DMS 273 (cell line): ENCODE results near the gene BMP4.
"Not testable (repeated sequence)": the region's sequence is repeated elsewhere in the genome, so short reads cannot be mapped to it uniquely, and the experiment has no call there.

Source experiments
- DNase-seq: peaks from one replicate; lab custom pipeline; 2025; ENCODE audit not compliant: unreplicated experiment; lab: John Stamatoyannopoulos, UW

Gene BMP4

DNA sequence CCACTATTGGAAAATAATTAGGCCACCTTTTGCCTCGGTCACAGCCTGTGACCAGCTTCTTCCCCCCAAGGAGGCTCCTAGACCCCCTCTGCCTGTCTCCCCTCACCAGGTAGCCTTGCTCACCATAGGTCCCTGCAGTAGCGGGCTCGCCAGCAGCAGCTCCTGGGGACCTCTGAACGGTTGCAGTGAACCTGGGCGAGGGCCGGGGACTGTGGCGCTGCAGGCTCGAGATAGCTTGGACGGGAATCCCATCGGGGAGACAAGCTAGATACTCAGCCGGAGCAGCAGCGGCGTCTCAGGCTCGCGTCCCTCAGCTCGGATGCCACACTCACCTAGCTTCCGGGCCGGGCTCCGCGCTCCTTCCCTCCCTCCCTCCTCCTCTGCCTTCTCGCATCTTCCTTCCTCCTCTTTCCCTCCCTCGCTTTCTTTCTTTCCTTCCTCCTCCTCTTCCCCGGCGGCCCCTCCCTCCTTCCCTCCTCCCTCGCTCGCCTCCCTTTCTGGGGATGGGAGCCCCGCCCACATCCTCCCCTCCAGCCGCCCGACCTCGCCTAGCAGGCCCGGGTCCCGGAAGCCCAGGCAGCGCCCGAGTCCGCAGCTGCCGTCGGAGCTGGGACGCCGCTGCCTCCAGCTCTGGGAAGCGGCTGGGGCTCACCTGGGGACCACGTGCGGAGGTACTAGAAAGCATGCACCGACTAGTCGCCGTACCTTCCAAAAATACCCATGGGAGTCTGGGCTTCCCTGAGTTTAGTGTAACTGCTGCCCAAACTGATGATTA lies at the start of gene BMP4:
TSS of gene BMP4 (minus strand) at position 399 of the 775 bp plus-strand sequence. CDS start 4,603 bp downstream, outside the sequence.
- peak; percentile 70 for DNase-seq

DNA sequence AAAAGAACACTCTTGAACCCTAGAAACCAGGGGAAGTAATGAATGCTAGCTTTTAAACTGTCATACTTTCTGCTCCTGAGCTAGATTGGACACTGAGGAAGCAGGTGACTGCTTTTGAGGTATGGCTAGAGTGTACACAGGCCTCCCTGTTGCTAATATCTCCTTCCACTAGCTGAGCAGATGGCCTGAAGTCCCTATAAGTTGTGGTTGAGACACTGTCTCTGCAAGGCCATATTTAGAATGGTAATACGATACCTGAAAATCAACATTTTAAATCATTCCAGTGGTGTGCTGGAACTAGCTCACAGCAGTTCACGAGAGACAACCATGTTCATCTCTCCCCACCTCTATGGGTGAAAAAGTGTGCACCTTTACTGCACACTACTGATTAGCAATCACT lies 46.4 kb upstream of the BMP4 start:
- peak; percentile 87 for DNase-seq

DNA sequence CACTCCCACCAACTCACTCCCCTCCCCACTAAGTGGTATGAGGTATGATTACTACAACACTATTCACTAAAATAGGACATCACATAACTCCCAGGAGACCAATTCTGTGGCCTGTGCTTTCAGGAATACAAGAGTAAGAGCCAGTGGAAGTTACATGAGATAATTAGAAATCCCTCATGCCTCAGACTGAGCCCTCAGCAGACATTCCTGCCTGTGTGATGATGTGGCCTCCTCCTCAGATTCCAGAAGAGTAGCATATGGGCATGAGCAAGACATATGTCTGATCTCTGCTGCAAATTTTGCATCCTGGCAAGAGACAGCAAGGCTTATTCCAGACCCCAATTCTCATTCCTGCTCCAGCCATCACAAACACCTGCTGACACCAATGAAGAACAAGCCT lies 46.0 kb upstream of the BMP4 start:
- DNase-seq = peak; percentile 85

DNA sequence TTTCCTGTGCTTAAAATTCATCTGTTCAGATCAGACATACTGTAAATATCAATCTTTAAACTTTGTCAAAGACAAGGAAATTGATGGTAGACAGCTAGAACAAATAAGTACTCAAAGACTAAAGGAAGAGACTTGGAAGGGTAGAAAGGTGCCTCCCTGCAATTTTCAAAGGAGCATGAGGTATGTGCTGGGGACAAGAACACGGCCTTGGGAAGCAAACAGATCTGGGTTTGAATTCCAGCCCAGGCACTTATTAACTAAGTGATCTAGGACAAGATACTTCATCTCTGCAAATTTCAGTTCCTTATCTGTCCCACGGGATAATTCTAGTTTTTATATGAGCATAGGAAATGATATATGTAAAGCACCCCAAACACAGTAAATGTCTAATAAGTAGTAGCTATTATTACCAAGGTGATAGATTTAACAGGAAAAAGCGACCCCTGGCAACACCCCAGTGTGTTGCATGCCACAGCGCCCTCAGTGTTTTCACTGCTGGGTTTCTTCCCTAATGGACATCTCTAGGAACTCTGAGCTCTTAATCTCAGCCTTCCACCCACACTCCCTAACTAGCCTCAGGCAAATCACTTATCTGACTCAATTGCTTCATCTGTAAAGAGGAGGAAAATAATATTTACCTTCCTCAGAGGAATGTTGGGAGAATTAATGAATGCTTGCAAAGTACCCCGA lies 44.7 kb upstream of the BMP4 start:
- DNase-seq = peak; percentile 7

DNA sequence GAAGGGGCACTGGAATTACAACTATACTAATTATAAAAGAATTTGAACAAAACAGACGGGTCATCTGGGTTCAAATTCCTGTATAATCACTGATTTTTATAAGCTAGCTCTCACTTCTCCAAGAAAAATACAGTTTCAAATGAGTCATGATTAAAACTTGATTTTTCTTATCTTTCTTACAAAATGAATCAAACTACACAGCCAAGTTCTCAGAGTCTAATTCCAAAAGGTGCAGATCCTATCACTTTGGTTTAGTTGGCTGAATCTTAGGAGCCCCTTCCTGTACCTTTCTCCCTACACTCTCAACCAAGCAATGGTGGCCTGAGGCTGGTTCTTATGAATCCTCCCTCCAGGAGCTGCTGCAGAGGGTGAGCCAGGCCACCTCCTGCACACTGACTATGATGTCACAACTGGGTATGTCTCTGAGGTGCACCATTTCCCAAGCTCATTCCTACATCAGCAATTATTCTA lies 43.8 kb upstream of the BMP4 start:
- DNase-seq = no peak

DNA sequence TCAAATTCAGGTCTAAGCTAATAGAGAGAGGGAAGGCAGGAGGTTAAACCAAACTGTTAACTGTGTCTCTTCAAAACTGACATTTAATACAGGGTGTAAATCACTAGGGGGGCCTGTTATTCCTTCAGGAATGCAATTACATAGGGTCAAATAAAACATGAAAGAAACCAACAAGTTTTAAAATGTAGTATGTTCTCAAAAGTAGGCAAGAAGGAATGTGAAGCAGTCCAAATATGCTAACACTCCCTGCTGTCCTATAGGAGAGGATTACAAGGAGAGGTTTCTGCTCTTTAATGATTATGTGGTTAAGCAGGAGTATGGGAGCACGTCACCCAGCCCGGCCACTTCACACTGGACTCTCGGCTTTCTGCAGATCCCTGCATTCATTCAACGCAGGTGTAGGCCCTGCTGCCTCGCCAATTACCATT lies 42.5 kb upstream of the BMP4 start:
- no peak for DNase-seq

DNA sequence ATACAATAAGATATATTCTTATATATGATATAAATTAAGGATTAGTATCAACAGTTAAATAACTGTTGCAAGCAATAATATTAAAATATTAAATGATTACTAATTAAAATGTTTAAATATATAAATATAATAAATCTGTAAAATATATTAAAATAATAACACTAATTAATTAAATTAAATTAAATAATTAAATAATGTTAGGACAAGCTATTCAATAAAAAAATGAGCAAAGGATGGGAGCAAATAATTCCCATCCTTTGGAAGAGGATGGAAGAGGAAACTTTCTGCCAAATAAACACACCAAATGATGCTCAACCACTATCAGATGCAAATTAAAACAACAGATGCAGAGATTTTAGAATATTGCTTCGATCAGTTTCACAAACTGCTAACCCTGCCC lies 39.4 kb upstream of the BMP4 start:
- no peak for DNase-seq

DNA sequence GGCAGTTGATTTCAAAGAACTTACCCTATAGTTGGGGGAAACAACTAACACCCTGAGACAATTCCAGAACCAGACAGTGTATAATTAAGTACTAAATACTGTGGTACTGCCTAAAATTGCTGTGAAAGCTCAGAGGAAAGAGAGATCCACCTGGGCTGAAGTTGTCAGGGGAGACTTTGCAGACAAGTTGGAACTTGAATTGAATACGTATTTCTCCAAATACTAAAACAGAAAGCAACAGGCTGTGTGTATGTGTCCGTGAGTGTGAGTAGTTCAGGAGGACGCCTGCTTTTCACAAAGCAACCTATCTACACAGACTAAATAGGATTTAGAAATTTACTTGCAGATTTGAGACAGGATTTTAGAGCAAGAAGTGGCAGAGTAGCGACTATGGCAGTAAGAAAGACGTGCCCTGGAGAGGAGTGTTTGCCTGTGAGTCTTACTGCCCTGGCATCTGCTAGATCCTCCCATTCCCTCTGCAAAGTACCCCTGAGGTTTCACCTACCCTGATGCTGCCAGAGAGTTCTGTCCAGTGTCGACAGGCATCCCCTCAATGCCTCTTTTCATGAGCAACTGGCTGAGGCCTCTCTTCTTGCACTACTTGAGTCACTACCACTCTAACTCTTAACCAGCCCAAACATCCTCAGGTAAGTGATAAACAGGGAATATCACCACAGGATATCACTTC lies 37.4 kb upstream of the BMP4 start:
- DNase-seq = no peak

DNA sequence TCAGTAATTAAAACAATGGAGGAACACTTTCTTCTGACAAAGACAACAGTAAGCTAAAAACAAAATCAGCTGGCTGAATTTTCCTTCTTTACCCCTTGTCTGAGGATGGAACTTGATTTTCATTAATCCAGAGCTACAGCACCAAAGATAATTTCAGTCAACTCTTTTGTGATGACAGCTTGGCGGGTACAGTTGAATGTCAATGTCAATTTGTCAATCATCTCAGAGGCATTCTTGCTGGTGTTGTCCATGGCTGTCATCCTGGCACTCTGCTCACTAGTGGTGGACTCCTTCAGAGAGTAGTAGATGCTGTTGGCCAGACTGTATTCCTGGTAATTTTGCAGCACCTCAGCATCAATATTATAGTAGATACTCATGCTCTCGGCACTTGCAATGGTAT lies 34.4 kb upstream of the BMP4 start:
- DNase-seq = no peak

DNA sequence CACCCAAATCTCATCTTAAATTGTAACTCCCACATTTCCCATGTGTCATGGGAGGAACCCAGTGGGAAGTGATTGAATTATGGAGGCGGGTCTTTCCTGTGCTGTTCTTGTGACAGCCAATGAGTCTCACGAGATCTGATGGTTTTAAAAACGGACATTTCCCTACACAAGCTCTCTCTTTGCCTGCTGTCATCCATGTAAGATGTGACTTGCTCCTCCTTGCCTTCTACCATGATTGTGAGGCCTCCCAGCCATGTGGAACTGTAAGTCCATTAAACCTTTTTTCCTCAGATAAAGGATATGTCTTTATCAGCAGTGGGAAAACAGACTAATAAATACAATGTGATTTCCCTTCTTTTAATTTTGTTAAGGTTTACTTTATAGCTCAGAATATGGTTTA lies 30.1 kb upstream of the BMP4 start:
- DNase-seq = not testable (repeated sequence)

DNA sequence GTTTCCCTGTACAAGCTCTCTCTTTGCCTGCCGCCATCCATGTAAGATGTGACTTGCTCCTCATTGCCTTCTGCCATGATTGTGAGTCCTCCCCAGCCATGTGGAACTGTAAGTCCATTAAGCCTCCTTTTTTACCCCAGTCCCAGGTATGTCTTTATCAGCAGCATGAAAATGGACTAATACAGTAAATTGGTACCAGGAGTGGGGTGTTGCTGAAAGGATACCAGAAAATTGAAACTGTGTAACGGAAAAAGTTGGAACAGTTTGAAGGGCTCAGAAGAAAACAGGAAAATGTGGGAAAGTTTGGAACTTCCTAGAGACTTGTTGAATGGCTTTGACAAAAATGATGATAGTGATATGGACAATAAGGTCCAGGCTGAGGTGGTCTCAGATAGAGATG lies 28.3 kb upstream of the BMP4 start:
- not testable (repeated sequence) for DNase-seq

DNA sequence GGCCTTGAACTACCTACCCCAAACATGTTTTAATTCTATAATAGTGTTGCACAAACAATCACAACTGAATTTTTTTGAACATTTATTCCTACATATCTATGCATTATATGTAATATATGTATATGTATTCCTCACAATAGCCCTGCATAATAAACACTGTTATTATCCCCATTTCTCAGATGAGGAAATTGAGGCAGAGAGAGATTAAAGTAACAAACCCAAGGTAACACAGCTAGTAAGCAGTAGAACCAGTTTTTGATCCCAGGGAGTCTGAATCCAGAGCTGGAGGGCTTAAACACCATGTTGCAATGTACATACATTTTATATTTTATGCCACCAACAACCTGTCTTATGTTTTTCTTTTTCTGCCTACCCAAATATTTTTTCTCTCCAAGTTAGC lies 26.5 kb upstream of the BMP4 start:
- no peak for DNase-seq

DNA sequence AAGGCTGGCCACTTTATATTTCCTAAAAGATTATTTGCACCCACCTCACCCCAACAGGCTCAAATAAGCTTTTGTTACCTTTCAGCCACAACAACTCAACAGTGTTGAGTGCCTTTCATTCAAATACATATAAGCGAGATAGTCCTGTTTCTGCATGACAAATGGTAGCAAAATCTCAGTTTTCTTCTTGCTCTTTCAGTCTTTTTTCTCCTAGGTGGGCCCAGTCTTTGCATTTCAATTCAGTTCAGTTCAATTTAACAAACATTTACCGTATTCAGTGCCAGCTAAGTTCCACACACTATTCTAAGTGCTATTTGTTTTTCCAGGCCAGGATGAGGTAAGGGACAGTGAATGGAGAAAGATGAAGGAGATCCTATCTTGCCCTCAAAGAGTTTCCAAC lies 25.9 kb upstream of the BMP4 start:
- DNase-seq = no peak

DNA sequence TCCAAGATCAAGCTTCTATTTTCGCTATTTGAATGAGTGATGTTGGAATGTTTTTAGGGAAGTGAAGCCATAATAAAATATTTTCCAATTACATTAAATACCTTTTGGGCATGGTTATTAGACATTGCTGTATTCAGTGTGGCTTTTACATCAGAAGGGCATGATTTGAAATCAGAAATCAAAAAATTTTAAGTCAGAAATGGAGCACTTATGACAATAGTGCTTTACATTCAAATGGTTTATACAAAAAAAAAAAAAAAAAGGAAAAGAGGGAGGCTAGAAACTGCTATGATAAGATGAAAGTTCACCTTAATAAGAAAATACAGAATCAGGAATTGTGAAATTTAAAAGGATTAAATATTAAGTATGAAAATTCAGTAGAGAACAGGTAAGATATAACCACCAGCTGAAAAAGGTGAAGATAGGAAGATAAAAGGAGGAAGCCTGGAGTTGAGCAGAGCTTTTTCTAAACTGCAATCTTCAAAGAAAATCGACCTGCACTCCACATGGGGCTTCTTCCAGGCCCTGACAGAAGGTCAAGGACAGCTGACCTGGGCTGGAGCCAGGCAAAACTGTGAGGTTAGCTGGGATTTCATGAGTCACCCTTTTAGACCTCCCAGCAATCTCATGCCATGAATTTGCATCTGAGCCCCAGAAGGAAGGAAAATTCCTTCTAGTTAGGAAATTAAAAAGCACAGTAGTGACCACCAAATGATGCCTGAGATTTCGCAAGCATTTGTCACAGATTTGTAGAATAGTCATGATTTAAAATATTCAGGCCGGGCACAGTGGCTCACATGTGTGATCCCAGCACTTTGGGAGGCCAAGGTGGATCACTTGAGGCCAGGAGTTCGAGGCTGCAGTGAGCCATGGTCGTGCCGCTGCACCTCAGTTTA lies 23.4 kb upstream of the BMP4 start:
- DNase-seq = peak; percentile 67

DNA sequence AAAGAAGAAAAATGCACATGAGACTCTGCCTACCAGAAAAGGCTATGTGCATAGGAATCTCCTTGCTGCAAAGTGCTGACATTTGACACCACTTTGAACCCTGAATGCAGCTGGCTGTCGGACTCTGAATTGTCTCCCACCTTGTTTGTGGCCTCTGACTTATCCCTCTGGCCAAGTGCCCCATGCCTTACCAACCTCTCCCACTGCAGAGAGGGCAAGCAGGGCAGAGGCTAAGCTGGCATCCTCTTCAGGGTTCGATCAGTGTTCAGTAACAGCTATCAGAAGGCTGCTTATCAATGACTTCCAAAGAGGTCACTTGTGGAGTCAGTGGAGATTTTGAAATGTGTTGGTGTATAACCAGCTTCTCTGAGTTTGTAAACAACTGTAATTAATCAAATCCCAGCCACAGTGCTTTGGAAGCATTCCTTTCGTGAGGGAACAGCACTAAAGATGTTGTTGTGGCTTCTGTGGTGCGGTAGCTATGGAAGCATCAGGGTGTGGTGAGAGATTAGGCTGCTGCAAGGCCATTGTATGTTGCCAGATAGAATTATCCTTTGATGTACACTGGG lies 22.6 kb upstream of the BMP4 start:
- DNase-seq = peak; percentile 24

DNA sequence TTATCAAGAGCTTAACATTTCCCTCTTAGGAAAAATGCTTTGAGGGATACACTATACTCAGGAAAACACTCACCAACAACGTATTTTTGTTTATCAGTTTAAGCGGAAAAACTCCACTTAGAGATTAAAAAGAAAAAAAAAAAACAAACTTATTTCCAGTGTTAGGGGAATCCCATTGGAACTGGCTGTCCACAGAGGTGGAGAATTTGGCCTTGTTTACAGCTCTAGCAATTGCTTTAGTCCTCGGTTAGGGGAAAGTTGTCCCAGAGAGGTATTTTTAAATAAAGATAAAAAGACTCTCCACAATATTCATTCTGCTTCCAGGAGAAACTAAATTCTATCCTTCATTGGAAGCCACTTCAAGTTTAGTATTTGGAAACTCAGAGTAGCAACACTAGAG lies 21.6 kb upstream of the BMP4 start:
- DNase-seq = no peak

DNA sequence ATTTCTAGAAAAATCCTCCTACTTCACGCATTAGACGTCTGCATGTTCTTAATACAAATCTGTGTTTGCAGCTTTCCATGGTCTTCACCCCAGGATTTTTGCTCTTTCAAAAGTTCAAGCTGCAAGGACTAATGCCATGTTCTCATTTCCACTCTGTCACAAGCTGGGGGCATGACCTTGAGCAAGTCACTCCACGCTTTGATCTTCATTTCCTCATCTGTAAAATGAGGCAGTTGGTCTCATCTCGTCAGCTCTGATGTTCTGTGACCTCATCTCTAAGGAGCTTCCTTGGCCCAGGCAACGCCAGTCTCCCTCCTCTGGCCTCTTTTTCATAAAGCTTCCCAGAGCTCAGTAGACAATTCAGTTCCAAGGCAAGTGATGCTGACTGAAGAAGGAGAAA lies 18.8 kb upstream of the BMP4 start:
- DNase-seq = no peak

DNA sequence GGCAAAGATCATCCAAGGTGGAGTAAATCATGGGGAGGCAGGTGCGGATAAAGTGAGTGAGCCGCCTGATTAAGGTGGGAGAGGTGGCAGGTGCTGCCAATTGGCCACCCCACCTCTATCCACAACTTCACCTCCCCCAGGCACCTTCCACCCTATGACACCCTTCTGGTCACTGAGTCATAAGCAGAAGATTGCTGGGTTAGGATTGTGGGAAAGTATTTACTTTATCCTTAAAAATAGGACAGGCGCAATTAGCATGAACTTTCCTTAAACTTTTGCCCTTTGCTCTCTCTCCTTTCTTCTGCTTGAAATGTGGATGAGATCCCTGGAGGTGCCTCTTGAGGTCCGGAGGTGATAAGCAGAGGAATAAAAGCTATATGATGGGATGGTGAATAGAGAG lies 14.9 kb upstream of the BMP4 start:
- DNase-seq = no peak

DNA sequence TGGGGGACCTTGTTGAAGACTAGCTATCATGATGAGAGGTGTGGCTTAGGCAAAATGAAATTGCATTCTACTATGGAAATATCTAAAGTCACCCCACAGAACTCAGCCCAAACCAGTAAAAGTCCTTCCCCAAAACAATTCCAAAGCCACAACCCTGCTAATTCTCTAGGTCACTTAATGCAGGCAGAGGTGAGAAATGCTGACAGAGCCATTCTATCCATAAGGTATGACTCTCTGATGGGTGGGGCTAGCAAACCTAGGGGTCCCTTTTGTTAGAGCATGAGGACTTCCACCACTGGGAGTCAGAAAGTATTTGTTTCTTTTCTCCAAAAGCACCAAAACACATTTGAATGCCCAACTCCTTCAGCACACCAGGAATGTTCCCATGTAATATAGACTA lies 12.7 kb upstream of the BMP4 start:
- DNase-seq = no peak

DNA sequence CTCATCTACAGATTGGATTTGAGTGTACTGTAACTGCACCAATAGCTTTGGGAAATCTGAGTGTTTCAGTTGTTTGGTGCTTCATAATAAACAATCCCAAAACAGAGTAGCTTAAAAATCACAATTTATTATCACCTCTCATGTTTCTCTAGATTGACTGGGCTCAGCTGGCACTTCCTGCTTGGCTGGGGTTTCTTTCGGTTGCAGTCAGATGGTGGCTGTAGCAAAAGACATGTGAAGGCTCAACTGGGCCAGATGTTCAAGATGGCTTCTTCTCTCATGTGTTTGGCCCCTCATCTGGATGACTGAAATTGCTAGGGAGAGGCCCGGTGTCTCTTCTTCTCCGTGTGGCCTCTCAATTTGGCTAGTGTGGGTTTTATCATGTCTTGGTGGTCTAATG lies 12.1 kb upstream of the BMP4 start:
- DNase-seq = peak; percentile 19

DNA sequence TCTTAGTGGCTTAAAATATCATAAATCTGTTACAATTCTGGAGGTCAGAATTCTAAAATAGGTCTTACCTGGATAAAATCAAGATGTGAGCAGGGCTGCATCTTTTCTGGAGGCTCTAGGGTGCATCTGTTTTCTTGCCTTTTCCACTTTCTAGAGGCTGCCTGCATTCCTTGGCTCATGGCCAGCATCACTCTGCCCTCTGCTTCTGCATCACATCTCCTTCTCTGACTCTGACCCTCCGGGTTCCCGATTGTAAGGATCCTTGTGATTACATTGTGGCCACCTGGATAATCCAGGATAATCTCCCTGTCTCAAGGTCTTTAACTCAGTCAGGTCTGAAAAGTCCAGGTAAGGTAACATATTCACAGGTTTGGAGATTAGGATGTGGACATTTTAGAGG lies 11.0 kb upstream of the BMP4 start:
- peak; percentile 11 for DNase-seq
